ENCODE measurements around the gene FAM47B. TPM values are rescaled to one million over a fixed set of nuclear protein-coding genes. Genes with fewer than 3 reads are reported as not detected.
A peak's percentile ranks its signal among the peaks of the same experiment; 100 is the strongest.

Gene FAM47B
- polyA plus RNA-seq, 2 of the 4 experiments (the other 2 are of a cell fraction) = not detected

DNA sequence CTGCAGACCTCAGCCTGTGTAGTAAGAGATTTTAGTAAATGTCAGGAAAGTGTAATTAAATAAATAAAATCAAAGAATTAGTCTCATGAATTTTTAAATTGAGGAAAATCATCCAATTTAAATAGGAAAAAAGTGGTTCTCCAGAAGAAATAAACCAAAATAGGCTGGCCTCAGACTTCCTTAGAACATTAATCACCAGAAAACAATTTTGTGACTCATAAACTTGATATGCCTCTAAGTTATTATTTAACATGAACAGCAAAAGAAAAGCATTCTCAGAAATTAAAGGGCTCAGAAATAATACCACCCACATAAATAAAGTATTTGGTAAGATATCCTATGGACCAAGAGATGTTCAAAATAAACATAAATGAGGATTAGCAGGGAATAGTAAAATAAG, 14.3 kb downstream of the FAM47B start:
- POLR2A ChIA-PET = no interaction called here

GRCh38 chrX:34961662-34962061, 19.1 kb downstream of the FAM47B start:
- no peak for FAIRE-seq
- POLR2A ChIA-PET = no interaction called here
- H3K4me1 ChIP-seq = peaks cover 18% of the 10 kb centered on the region
- DNase-seq (ENCODE audit: low read depth in 1 of 2, low spot score in 1 of 2) = no peak
- no peak overlapping the region for H3K4me3 ChIP-seq
- no peak overlapping the region for H3K4me2 ChIP-seq
- ATAC-seq = no peak
- H3K9me3 ChIP-seq = no peaks in the 10 kb centered on the region
- no peak overlapping the region for H3K27ac ChIP-seq
- no peak for TF ChIP-seq PHF8 (IDR thresholded peaks at IDR 0.05; ENCODE audit: borderline replicate concordance, low read depth)
- TF ChIP-seq BHLHE40 (IDR thresholded peaks at IDR 0.05; ENCODE audit: low read depth, low read length) = no peak
- TF ChIP-seq MAFK (IDR thresholded peaks at IDR 0.05; ENCODE audit: partially characterized antibody) = peak; percentile 63
- CTCF ChIA-PET = no interaction called here

More for the DNA sequence above, 14.3 kb downstream of the FAM47B start:
- peak overlapping the region; percentile 53 for H3K4me2 ChIP-seq
- no peak overlapping the region for H3K4me3 ChIP-seq
- peak; percentile 7 to 21 for DNase-seq (ENCODE audit: low read depth in 1 of 2, low spot score in 1 of 2)
- peak; percentile 75 for TF ChIP-seq JUNB (IDR thresholded peaks at IDR 0.05)
- TF ChIP-seq KDM1A (IDR thresholded peaks at IDR 0.05; ENCODE audit: low read depth) = no peak
- TF ChIP-seq FOSL2 (IDR thresholded peaks at IDR 0.05) = no peak
- TF ChIP-seq FOSL2 (CRISPR knock-in tag; IDR thresholded peaks at IDR 0.05) = peak; percentile 81
- no peak for TF ChIP-seq GATA3 (IDR thresholded peaks at IDR 0.05; ENCODE audit: borderline replicate concordance)
- ATAC-seq = no peak
- peaks cover 23% of the 10 kb centered on the region for H3K4me1 ChIP-seq
- peak; percentile 99 for FAIRE-seq
- CTCF ChIA-PET = no interaction called here
- no peaks in the 10 kb centered on the region for H3K9me3 ChIP-seq
- H3K27ac ChIP-seq = peak overlapping the region in 1 of 2 experiments; percentile 59; a peak in 3 of 6 replicates

DNA sequence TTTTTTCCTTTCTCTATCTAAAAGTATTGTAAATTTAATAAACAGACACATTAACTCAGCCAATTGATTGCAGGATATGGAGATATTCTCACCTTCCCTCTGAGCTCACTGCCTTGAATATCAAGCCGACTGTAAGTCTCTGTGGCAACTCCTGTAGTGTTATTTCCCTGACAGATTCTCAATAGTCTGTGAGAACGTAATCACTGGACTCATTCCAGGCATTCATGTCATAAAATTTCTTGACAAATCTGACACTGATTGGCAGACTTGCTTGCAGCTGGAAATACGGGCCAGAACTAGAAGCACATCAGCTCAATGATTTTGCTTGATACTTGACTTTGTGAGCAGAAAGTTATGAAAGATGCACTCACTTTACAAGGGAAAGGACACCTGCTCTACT, 29.6 kb downstream of the FAM47B start:
- 44% methylated on average over 3 of the region's 3 CpGs for WGBS (ENCODE audit: missing lambda C conversion rate)
- DNase-seq (ENCODE audit: low read depth in 1 of 2, low spot score in 1 of 2) (no peak), FAIRE-seq (no peak), ATAC-seq (no peak)
- TF ChIP-seq SMC3 (IDR thresholded peaks at IDR 0.05) = no peak
- no peak for TF ChIP-seq KDM5A (IDR thresholded peaks at IDR 0.05)
- no peak for TF ChIP-seq RNF2 (IDR thresholded peaks at IDR 0.05; ENCODE audit: borderline replicate concordance, low read depth)
- TF ChIP-seq NPAS2 (CRISPR knock-in tag; IDR thresholded peaks at IDR 0.05; ENCODE audit: borderline replicate concordance) = no peak
- no peak for TF ChIP-seq EHF (CRISPR knock-in tag; IDR thresholded peaks at IDR 0.05)
- TF ChIP-seq CHD2 (IDR thresholded peaks at IDR 0.05; ENCODE audit: low read length, partially characterized antibody) = no peak
- no peak for TF ChIP-seq CBX8 (IDR thresholded peaks at IDR 0.05)
- TF ChIP-seq, protein P1, sequence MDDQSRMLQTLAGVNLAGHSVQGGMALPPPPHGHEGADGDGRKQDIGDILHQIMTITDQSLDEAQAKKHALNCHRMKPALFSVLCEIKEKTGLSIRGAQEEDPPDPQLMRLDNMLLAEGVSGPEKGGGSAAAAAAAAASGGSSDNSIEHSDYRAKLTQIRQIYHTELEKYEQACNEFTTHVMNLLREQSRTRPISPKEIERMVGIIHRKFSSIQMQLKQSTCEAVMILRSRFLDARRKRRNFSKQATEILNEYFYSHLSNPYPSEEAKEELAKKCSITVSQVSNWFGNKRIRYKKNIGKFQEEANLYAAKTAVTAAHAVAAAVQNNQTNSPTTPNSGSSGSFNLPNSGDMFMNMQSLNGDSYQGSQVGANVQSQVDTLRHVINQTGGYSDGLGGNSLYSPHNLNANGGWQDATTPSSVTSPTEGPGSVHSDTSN (IDR thresholded peaks at IDR 0.05) = no peak
- no peak for TF ChIP-seq EHMT2 (IDR thresholded peaks at IDR 0.05; ENCODE audit: low read depth)
- no peak for TF ChIP-seq USF2 (IDR thresholded peaks at IDR 0.05)
- TF ChIP-seq MAFK (IDR thresholded peaks at IDR 0.05; ENCODE audit: partially characterized antibody) = no peak
- TF ChIP-seq ZFP36 (IDR thresholded peaks at IDR 0.05; ENCODE audit: borderline replicate concordance, partially characterized antibody) = no peak
- no peak for TF ChIP-seq SREBF2 (IDR thresholded peaks at IDR 0.05)
- TF ChIP-seq RCOR1 (IDR thresholded peaks at IDR 0.05; ENCODE audit: low read depth, low read length) = no peak
- no peak overlapping the region for H3K27ac ChIP-seq
- H3K4me2 ChIP-seq = no peak overlapping the region
- no peaks in the 10 kb centered on the region for H3K4me1 ChIP-seq
- H3K9me3 ChIP-seq = no peaks in the 10 kb centered on the region
- POLR2A ChIA-PET = no interaction called here
- no peak overlapping the region for H3K4me3 ChIP-seq
- CTCF ChIA-PET = no interaction called here

- ATAC-seq (no peak), FAIRE-seq (no peak), DNase-seq (ENCODE audit: low read depth in 1 of 2, low spot score in 1 of 2) (no peak)
- Histone ChIP-seq H3K4me2 (no peak overlapping the region), H3K4me3 (no peak overlapping the region), H3K9me3 (no peaks in the 10 kb centered on the region), H3K4me1 (no peaks in the 10 kb centered on the region), H3K27ac (no peak overlapping the region)
- CTCF ChIA-PET = no interaction called here
- POLR2A ChIA-PET = no interaction called here
- 0% methylated on average over 1 of the region's 3 CpGs for WGBS (ENCODE audit: missing lambda C conversion rate)
- TF ChIP-seq FOSL2 (IDR thresholded peaks at IDR 0.05) (no peak), FOSL2 (CRISPR knock-in tag; IDR thresholded peaks at IDR 0.05) (no peak), HMGXB4 (CRISPR knock-in tag; IDR thresholded peaks at IDR 0.05; ENCODE audit: borderline replicate concordance) (no peak), KDM5A (IDR thresholded peaks at IDR 0.05) (no peak), TFCP2L1 (CRISPR knock-in tag; IDR thresholded peaks at IDR 0.05) (no peak), NR3C1 (IDR thresholded peaks at IDR 0.05) (no peak), CHD4 (IDR thresholded peaks at IDR 0.05; ENCODE audit: borderline replicate concordance) (no peak), MAZ (IDR thresholded peaks at IDR 0.05; ENCODE audit: borderline replicate concordance, low read depth, low read length) (no peak), RFX5 (IDR thresholded peaks at IDR 0.05) (no peak), RCOR1 (IDR thresholded peaks at IDR 0.05; ENCODE audit: low read depth, low read length) (no peak), EHF (CRISPR knock-in tag; IDR thresholded peaks at IDR 0.05) (no peak), HES2 (IDR thresholded peaks at IDR 0.05) (no peak)
- TF ChIP-seq, protein P2, sequence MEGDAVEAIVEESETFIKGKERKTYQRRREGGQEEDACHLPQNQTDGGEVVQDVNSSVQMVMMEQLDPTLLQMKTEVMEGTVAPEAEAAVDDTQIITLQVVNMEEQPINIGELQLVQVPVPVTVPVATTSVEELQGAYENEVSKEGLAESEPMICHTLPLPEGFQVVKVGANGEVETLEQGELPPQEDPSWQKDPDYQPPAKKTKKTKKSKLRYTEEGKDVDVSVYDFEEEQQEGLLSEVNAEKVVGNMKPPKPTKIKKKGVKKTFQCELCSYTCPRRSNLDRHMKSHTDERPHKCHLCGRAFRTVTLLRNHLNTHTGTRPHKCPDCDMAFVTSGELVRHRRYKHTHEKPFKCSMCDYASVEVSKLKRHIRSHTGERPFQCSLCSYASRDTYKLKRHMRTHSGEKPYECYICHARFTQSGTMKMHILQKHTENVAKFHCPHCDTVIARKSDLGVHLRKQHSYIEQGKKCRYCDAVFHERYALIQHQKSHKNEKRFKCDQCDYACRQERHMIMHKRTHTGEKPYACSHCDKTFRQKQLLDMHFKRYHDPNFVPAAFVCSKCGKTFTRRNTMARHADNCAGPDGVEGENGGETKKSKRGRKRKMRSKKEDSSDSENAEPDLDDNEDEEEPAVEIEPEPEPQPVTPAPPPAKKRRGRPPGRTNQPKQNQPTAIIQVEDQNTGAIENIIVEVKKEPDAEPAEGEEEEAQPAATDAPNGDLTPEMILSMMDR (IDR thresholded peaks at IDR 0.05) = no peak
These were observed 35.6 kb downstream of the FAM47B start for GRCh38 chrX:34978171-34978570.
